NOMO-1 treated with dmso at 0.1 percent for 144 hours (cell line): ENCODE results near the gene PPM1E.
"Not testable (repeated sequence)": the region's sequence is repeated elsewhere in the genome, so short reads cannot be mapped to it uniquely, and the experiment has no call there.

Experiments
- DNase-seq: peaks from one replicate; lab custom pipeline; 2025; ENCODE audit not compliant: unreplicated experiment; lab: John Stamatoyannopoulos, UW

Gene PPM1E

GRCh38 chr17:58755577-58756245 is at the start of gene PPM1E:
PPM1E (plus strand) TSS chr17:58755854.
- DNase-seq: peak; percentile 30

- no peak for DNase-seq
These were observed 49.1 kb upstream of the PPM1E start for GRCh38 chr17:58706351-58707140.

DNA sequence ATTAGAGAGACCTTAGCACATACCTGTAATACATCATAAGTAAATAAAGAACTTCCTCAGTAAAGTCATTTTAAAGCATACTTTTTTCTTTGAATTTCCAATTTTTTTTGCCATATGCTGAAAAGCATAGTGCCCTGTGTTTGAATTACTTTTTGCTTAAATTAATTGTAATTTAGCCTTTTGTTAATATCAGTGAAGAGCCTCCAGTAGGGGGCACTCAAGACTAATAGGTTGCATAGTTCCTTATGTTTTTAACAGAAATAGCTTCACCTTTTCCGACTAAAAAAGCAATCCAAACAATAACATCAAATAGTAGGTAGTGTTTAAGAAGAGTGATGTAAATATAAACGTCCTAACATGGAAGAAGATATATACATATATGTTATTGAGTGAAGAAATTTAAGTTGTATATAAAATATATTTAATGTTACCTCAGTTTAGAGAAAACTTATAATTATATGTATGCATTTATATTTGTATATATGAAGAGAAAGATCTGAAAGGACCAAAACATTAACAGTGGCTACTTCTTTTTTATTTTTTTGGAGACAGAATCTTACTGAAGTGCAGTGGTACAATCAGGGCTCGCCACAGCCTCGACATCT is 44.6 kb upstream of the PPM1E start:
- DNase-seq: no peak

DNA sequence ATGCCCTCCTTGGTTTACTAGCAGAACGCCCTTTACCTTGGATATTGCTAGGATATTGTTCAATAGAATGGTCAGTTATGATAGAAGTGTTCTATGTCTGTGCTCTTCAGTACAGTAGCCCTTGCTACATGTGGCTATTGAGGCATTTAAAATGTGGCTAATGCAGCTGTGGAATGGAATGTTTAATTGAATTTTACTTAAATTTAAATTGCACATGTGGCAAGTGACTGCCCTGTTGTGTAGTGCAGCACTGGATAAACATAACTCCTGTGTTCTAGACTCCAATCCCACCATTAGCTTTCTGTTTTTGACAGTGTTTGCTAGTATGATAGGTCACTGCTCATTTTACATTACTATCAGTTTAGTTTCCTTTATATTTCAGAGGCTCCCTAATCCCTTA is 33.4 kb upstream of the PPM1E start:
- DNase-seq: no peak

GRCh38 chr17:58722696-58723095 is 33.0 kb upstream of the PPM1E start:
- DNase-seq: no peak

- DNase-seq: no peak
These were observed 26.9 kb upstream of the PPM1E start for GRCh38 chr17:58728798-58729197.

DNA sequence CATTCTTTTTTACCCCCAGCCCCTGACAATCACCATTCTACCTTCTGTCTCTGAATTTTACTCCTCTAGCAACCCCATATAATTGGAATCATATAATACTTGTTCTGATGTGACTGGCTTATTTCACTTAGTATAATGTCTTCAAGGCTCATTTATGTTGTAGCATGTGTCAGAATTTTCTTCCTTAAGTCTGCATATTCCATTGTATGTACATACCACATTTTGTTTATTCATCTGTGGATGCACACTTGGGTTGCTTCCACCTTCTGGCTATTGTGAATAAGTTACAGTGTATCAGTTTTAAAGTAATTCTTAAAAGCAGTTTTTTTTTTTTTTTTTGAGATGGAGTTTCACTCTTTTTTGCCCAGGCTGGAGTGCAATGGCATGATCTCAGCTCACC is 24.7 kb upstream of the PPM1E start:
- no peak for DNase-seq

- no peak for DNase-seq
These were observed 21.6 kb upstream of the PPM1E start for GRCh38 chr17:58734040-58734439.

DNA sequence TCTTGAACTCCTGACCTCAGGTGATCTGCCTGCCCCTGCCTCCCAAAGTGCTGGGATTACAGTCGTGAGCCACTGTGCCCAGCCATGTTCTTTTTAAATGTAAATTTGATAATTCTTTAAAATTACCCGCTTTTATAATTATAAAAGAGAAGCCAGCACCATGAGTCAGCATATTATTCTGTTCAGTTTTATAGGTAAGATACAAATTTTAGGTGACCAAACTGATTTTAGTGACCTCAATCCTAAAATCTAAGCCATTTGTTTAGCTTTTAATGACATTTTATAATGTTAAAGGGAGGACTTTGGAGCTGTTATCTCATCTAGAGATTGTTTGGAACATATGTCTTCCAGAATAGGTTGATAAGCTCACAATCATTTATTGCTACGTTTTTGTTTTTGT is 20.8 kb upstream of the PPM1E start:
- DNase-seq: no peak

GRCh38 chr17:58741121-58741625 is 14.5 kb upstream of the PPM1E start:
- DNase-seq: no peak

GRCh38 chr17:58747674-58748073 is 8.0 kb upstream of the PPM1E start:
- DNase-seq: no peak

GRCh38 chr17:58749627-58750026 is 6.0 kb upstream of the PPM1E start:
- not testable (repeated sequence) for DNase-seq

- DNase-seq: no peak
These were observed 2.6 kb upstream of the PPM1E start for GRCh38 chr17:58753026-58753425.

- no peak for DNase-seq
These were observed 431 bp upstream of the PPM1E start for GRCh38 chr17:58755269-58755576.

- no peak for DNase-seq
These were observed 850 bp downstream of the PPM1E start for GRCh38 chr17:58756246-58757161.

DNA sequence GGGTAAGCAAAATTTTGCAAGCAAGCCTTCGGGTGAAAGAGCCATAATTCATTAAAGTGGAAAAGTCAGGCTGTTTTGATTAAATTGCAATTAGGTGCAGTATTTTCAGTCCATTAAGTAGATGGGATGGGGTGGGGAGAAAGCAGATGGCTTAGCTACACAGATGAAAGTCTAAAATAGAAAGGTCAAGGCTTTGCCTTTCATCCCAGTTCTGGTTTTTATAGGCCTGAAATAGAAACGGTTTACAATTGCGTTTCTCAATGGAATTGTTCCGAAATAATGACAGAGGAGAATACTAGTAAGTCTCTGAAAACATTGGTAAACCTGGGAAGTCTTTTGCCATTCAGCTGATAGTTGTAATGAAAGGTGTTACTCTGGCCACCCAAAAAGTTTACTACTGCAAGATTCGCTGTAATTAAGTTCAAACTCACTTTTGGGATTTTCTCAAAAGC is 1.5 kb downstream of the PPM1E start:
- no peak for DNase-seq

DNA sequence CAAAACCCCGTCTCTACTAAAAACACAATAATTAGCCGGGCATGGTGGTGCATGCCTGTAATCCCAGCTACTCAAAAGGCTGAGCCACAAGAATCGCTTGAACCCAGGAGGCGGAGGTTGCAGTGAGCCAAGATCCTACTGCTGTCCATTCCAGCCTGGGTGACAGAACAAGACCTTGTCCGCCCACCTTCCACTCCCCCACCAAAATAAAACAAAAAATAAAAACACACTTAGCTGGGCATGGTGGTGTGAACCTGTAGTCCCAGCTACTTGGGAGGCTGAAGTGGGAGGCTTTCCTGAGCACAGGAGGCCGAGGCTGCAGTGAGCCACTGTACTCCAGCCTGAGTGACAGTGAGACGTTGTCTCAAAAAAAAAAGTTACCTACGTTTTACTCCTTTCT is 3.2 kb downstream of the PPM1E start:
- DNase-seq: no peak

GRCh38 chr17:58759522-58759921 is 3.9 kb downstream of the PPM1E start:
- DNase-seq: no peak

GRCh38 chr17:58760248-58760647 is 4.6 kb downstream of the PPM1E start:
- DNase-seq: no peak

DNA sequence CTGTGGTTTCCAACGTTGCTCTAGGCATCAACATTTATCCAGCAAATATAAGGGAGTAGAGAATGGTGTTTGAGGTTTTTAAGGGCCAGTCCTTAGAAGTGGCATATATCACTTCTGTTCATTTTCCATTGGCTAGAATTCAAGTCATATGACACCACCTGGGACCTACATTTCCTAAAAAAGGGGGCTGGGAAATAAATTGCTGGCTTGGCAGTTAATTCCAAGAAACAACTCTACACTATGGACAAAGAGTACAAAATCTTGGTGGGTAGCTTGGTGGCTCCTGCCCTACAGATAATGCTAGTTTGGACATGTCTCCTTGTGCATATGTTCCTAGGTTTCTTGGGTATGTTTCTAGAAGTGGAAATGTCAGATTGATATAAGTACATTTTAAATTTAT is 7.6 kb downstream of the PPM1E start:
- DNase-seq: no peak

- DNase-seq: no peak
These were observed 8.7 kb downstream of the PPM1E start for GRCh38 chr17:58764373-58764772.
